GM21381 (cell line): ENCODE data around the gene IGFBP7.

Experiments
- ATAC-seq: cut with Tn5 transposase; IDR thresholded peaks from one replicate; pipeline ENCODE4 v1.9.1; 2021; ENCODE audit warnings: mild to moderate bottlenecking, moderate library complexity; ENCODE audit not compliant: unreplicated experiment

Gene IGFBP7

DNA sequence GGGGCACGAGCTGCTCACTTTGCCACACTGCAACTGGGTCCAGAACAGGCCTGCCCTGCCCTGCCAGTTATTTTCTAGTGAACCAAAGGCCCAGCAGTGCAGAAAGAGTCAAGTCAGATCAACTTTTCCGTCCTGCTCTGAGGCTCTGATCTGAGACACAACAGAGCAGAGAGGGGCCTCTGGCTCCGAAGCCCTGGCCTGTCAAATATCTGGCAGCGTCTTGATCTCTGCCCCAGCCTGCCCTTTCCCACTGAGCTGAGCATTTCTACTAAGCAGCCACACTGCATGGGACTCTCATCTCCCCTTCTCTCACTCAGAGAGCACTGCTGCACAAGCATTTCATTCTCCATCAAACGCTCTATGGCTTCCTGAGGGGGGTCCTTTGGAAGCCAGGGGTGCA is 11.8 kb downstream of the IGFBP7 start:
- ATAC-seq: no peak

DNA sequence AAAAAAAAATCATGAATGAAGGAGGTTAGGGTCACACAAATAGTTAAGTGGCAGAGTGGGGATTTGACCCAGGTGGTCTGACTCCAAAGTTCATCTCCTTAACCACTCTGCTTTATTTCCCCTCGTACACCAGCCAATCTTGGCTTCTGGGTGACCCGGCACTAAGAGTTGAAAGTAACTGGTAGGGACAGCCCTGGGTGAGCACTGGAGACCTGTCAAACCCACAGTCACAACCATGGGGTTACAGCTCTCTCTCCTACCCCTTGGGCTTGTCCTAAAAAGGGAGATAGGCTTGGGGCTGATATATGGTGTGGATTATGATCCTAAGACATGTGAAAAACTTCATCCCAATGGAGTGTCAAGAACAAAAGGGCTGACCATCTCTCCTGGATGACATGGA is 12.5 kb downstream of the IGFBP7 start:
- ATAC-seq: no peak

DNA sequence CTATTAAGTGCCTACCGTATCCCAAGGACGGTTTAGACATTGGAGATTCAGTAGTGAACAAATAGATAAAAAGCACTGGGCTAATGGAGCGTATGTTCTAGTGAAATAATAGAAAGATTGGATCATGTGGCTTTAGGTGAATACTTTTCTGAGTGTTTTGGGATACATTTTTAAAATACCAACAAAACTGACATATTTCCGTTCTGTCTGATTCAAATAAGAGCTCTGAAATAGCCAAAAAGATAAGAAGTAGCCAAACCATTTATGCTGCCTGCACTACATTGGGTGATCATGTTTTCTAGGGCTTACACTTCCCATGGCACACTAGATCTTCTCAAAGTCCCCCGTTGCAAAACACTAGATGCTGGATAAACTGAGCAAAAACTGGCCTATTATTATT is 14.2 kb downstream of the IGFBP7 start:
- no peak for ATAC-seq

DNA sequence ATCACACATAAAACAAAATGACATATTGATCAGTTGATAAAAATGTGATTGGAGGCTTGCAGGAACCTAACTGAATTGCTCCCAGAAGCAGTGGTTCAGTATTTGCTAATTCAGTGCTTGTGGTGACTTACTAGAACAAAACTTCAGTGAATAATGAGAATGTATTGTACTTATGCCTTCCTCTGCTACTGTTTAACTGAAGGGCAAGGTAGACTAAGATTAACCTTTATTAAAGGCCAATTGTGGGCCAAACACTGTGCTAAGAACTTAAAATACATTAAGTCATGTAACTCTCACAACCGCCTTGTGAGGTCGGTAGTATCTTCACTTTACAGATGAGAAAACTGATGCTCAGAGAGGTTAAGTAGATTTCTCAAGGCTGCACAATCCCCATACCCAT is 14.9 kb downstream of the IGFBP7 start:
- ATAC-seq: no peak

DNA sequence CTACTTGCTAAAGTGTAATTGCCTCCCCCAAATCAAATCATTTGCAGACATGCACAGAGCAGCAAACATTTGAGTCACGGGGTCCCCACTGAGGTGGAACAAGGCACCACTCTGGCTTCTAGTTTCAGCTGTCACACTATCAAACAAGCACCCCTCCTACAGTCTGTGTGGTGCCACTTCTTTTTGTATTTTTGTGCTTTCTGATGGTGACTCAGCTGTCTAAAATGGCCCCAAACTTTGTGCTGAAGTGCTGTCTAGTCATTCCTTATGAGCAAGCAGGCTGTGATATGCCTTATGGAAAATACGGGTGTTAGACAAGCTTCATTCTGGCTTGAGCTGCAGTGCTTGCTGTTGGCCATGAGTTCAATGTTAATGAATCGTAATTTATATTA is 15.4 kb downstream of the IGFBP7 start:
- no peak for ATAC-seq

DNA sequence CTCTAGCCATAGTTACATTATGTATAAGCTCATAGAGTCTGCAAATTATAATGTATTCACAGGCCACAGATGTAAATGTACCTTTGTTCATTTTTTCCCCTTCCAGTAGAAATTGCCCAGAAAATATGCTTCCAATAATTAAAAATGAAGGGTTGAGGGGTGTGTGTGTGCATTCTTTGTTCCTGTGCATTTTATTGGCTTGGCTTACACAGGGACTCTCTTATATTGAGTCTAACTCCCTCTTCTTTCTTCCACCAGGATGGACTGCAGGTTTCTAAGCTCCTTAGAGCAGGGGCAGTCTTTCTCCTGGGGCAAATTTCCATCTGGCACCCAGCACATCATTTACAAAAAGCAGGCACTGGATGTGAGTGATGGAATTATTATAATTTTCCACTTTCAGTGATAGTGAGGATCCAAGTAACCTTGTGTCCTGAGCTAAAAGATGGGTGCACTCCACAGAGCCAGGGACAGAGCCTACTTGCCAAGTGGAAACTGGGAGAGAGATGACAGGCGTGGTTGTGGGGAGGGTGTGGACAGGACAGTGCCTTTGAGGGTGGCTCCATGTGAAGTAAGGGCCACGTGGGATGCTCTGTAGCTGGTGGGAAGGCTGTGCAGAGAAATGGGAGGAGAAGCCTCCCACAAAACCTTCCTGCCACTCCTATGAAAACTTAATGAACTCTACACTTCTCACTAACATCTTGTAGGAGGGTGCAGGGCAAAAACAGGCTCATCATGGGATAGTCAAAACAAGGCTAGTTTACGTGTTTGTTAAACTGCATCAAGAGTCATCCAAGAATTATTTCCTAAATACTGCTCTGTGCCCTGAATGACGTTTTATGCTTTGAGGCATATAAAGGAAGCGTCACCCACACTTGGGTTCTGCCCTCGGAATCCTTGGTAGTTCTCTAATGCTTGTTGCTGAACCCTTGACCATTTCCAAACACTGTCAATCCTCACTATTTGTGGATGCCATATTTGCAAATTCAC is 16.0 kb downstream of the IGFBP7 start:
- no peak for ATAC-seq

DNA sequence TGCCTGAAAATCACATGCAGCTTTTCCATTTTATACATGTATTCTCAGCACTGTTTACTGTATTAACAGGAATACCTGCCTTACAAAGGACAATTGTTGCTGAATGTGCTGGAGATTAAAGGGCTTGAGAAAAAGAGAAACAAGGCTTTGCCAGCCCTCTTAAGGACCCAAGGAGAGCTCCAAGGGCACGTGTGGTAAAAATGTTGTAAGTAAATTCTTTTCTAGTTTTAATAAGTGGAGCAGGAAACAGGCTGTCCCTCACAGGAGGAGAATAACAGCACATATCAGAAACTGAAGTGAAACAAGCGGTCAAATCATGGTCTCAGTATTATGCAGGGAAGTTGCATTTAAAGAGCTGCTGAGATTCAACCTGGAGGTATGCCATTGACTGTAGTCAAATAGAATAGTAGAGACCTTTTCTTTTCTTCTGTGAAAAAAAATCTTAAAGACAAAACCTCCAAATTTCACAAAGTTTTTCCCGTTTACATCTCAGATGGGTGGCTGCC is 18.5 kb downstream of the IGFBP7 start:
- ATAC-seq: no peak

DNA sequence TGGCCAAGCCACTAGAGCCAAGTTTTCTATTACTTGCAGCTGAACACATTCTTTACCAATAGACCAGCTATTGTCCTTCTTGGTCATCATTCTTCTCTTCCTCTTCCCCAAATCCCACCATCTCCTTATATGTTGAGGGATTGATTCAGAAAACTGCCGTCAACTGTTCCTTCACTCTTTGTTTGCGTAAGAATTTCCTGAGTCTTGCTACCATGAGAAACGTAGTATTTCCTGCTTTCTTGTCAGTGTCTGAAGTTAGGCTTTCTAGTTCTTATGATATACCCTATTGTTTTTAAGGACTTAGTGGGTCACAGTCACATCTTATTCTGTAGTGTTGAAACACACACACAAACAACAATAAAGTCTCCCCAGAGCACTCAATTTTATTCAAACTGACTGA is 20.1 kb downstream of the IGFBP7 start:
- ATAC-seq: no peak

DNA sequence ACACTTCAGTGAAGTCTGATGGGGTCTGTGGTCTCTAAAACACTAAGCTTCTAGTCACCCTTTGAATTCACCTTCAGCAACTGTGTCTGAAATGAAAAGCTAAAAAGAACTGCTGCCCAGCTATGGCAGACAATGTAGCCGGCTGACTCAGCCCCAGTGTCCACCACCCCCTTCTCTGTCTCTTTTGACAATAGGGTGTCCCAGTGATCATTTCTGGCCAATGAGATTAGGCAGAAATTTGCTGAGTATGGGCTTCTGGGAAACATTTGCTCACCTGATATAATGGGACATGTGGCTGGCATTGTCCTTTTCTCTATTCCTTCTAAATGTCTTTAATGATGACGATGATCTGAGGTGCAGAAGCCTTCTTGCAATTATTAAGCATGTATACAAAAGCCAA is 20.6 kb downstream of the IGFBP7 start:
- ATAC-seq: no peak

DNA sequence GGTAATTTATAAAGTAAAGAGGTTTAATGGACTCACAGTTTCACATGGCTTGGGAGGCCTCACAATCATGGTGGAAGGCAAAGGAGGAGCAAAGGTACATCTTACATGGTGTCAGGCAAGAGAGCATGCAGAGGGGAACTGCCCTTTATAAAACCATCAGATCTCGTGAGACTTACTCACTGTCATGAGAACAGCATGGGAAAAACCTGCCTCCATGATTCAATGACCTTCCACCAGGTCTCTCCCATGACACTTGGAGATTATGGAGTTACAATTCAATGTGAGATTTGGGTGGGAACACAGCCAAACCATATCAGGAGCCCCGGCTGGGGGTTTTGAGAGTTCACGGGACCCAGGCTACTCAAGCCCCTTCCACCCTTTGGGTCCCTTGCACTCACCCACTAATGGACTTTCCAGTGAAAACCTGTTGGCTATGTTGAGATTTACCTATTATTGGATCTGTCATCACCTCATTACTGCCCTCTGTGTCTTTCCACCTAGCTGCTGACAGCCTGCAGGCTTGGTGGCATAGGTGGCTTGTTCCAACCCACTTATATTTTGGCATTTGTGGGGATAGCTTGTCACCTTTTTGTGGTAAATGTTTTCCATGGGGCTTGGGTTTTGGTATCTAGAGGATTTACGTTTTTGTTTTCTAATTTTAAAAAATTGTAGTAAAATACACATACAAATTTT is 24.0 kb downstream of the IGFBP7 start:
- ATAC-seq: no peak

DNA sequence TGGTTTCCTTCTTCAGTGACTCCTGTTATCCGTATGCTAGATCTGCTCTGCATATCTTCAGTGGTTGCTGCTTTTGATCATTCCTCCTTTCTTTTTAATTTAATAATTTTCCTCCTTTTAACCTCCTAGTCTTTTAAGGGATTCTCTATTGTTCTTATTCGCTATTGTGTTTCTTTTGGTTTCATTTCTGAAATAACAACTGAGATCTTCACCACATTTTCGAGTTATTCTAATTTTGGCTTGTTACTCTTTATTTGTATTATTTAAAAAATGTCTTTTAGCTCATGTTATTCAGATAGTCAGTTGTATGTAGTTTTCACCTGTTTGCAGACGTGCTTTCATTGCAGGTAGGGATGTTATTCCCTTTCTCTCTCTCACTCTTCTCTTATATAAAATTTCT is 24.9 kb downstream of the IGFBP7 start:
- ATAC-seq: no peak

DNA sequence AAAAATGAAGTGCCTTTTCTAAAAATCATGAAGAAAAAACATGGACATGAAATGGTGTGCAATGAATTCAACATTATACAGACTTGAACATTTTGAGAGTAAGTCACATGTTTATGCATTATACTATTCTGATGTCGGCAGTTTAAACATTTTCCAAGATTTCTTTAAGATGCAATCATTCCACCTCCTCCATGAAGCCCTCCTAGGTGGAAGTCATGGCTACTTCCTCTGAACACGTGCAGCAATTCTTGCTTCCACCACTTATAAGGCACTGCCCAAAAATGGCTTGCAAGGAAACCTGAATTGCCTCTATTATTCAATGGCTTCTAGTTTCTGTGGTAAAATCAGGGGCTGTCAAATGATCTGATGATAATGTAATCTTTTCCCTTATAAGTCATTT is 25.8 kb downstream of the IGFBP7 start:
- ATAC-seq: no peak

DNA sequence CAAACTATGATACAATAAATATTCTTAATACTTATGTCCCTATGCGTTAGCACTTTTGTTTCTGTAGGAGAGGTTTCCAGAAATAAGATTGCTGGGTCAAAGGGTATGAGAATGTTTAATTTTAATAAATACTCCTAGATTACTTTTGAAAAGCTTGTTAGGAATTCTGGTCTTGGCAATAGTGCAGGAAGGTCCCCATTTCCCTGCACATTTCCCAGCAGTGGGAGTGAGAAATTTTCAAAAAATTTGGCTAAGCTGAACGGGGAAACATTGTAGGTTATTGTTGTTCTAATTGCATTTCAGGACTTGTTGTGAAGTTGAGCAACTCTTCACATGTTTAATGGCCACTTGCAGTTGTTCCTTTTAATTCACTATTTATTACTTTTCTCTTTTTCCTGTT is 27.1 kb downstream of the IGFBP7 start:
- ATAC-seq: no peak

DNA sequence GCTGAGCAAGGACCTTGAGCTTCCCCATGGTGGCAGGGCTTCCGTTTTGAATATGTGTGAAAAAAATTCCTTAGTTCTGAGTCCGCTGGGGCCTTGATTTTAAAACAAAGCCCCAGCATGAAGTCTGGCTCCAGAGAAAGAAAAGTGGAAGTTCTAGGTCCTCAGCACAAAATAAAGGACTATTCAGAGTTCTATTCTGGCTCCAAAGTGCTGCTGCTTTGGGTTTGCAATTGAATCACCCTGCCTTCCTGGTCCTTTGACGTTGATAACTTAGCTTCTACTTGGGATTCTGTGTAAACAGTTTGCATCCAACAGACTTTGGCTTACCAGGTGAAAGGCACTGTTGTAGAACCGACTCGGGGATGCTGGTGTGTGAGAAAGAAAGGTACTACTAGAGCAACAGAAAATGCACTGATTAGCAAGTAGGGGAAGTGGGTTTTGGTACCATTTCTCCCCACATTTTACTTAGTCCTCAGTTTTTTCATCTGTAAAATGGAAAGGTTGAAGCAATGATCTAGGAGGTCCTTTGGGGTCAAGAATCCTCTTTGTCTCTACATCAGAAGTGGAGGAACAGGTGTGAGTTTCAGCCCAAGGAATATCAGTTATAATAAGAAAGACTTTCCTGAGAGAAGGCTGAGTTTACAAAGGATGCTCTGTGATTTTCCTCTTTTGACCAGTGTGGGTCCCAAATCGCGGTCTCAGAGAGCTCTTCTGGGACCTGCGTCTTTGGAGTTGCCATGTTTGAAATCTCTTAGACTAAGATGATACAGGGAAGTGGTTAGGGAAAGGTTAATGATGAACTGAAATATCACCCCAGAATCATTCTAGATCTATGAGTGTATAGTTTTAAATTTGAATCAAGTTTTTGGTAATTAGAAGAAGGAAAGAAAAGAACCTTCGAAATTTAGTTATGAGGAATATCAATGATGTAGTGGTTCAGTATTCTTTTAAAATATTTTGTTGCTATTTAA is 28.2 kb downstream of the IGFBP7 start:
- no peak for ATAC-seq

DNA sequence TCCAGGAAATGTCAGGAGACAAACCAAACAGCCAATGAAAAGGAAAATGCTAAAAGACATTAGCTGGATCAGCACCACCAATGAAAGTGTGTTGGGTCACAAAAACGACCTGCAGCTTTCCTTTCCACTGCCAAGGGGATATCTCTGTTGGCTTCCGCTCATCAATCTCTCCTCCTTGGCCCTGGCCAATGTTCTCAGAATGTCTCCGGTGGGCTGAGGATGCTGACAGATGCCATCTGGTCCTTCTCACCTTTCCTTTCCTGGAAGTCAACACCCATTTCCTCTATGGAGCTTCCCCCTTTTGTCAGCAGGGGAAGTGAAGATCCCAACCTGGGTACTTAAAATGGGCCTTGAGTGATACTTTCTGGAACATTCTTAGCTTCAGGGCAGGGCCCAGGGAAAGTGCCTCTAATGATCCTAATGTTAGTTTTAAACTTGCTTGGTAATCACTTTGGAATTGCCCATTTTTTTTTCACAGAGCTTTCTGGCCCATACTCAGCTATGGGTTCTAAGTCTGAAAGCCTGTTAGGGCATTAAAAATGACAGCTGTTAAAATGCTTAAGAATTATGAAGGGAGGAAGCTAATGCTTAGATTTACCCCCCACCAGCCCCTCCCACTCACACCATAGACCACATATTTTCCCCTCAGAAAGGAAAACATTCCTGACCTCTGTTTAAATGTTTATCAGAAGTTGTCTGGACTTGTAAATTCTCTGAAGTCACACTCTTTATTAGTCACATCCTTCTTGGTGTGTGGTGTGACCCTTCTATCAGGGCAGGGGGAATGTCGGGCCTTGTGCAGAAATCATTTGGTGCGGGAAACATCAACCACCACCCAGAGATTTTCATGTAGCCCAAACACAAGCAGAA is 29.2 kb downstream of the IGFBP7 start:
- ATAC-seq: no peak

DNA sequence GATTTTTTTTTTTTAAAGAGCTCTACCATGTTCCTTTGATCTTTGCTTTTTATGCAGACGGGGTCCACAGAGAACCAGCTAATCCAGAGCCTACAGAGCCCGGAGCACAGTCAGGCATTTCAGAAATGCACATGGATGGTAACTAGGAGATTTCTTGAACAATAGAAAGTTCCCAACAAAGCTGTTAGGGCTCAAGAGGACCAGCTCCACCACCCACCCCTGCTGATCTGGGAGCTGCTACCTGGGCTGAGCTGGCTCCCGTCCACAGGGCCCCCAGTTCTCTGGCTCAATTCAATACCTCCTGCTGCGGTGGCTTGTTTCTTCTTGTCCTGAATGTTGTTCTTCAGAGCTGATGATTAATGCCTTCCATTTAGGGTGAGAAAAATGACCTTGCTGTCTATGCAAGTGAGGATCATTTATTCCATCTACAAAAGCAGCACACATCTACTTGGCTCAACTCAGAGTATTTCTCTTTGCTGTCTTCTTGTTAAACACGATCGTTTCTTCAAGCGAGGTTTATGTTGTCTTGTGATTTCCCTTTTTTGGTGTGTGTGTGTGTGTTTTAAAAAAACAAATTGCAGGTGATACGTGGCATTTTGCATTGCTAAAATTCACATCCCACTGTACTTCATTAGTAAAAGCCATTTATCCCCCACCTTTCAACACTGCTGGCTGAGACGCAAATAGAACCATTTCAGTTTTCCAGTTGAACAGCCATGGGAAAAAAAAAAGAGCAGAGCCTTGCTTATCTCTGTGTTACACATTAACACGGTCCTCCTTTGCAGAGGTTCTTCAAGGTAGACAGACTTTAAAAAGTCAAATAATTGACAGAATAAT is 31.3 kb downstream of the IGFBP7 start:
- ATAC-seq: no peak

DNA sequence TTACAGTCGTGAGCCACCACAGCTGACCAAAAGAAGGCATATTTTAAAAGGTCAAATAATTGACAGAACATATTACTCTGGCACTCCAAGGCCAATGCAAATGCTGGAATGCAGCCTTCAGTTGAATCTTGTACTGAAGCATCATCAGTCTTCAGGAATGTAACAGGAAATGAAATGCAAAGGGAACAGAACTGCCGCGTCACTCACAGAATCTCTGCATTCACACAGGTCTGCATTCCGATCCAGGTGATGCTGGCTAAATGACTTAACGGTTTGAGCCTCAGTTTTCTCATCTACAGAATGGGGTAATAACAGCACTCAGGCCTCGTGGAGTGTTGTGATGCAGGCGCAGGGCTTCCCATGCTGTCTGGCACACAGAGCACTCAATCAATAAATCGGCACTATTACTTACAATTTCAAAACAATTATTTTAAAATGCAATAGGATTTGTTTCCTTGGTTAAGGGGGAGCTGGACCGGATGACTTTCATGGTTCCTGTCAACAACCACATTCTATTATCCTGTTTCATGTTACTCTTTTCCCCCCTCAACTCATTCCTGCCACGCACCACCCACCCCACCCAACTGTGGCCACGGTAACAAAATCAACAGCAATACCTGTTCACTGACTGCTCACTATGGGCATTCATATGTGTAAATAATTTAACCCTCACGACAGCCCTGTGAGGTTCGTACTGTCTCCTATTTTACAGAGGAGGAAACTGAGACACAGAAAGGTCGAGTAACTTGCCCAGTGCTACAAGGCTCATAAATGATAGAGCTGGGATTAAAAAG is 32.4 kb downstream of the IGFBP7 start:
- no peak for ATAC-seq

DNA sequence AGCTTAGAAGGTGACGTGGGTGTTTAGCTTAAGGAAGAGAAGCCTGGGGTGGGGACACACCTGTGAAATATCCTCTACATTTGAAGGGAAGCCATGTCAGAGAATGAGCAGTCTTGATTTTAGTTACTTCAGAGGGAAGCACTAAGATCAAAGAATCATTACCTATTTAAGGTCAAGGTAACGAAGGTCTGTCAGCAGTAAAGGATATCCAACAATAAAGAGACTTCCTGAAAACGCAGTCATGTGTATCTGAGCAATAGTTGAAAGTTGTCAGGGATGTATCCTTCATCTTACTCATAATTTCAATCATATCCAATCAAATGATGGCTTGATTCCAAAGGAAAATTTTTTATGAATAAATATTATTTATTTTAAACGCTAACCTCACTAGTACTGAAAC is 33.5 kb downstream of the IGFBP7 start:
- no peak for ATAC-seq
